T-cell (primary cell): ENCODE measurements around the gene THEM4. TPM values are rescaled to one million over a fixed set of nuclear protein-coding genes. Genes with fewer than 3 reads are reported as not detected.
A peak's percentile ranks its signal among the peaks of the same experiment; 100 is the strongest.

Experiments
- ATAC-seq, 4 experiments: fragments of 200-7000 bp in 3 of 4; fragments of 150-1000 bp in 1 of 4; cut with Tn5 transposase; replicated peaks in 1 of 4; 1 replicate in 3 of 4; 2 replicates in 1 of 4; pipeline ENCODE4 v1.10.0; 2021; ENCODE audit warnings: moderate library complexity in 3 of 4, mild to moderate bottlenecking in 2 of 4, moderate number of reproducible peaks in 1 of 4
- CTCF ChIA-PET, 2 donors: fragments of 300-600 bp; sonication (Branson Sonifier 250); formaldehyde crosslinking; loops; one replicate each; lab custom pipeline; 2022; ENCODE audit warnings: antibody characterized with exemption in 2 of 2; lab: Charles Lee
- POLR2A ChIA-PET, 2 donors: fragments of 300-600 bp; sonication (Branson Sonifier 250); formaldehyde crosslinking; loops; one replicate each; lab custom pipeline; 2022; ENCODE audit warnings: antibody characterized with exemption in 2 of 2; lab: Charles Lee
- DNase-seq, 35 experiments: peaks; one replicate each; pipeline versions ENCODE4 v3.0.0 to v3.0.0-alpha.2; 2013 to 2023
- H3K27ac ChIP-seq: one replicate; pipeline ENCODE4 v1.5.1; 2013; ENCODE audit warnings: low read length
- H3K27me3 ChIP-seq, 2 experiments: replicated peaks in 1 of 2; 1 replicate in 1 of 2; 2 replicates in 1 of 2; pipeline versions ENCODE4 v1.6.1 to v1.7.0; 2013; ENCODE audit warnings: low read length in 1 of 2, mixed read lengths in 1 of 2; ENCODE audit not compliant: control insufficient read depth in 2 of 2, insufficient read depth in 2 of 2; ENCODE audit errors: extremely low read depth in 1 of 2
- H3K36me3 ChIP-seq, 2 donors: 1 replicate in 1 of 2; 2 replicates in 1 of 2; pipeline versions ENCODE4 v1.6.1 to v1.7.0; 2013; ENCODE audit warnings: low read length in 1 of 2; ENCODE audit not compliant: control insufficient read depth in 2 of 2, insufficient read depth in 1 of 2; ENCODE audit errors: extremely low read depth in 1 of 2
- H3K4me1 ChIP-seq, 2 experiments: 1 replicate in 1 of 2; 2 replicates in 1 of 2; pipeline versions ENCODE4 v1.6.1 to v1.7.0; 2013; ENCODE audit warnings: low read length in 2 of 2, mixed read lengths in 1 of 2; ENCODE audit not compliant: insufficient read depth in 2 of 2, control insufficient read depth in 1 of 2; ENCODE audit errors: extremely low read depth in 1 of 2
- H3K4me3 ChIP-seq, 2 donors: 1 replicate in 1 of 2; 2 replicates in 1 of 2; pipeline versions ENCODE4 v1.5.1 to v1.7.0; 2013; ENCODE audit warnings: mild to moderate bottlenecking in 2 of 2, low read length in 1 of 2, moderate library complexity in 1 of 2; ENCODE audit not compliant: control insufficient read depth in 1 of 2; ENCODE audit errors: extremely low read depth in 1 of 2
- H3K9me3 ChIP-seq: 2 replicates; pipeline ENCODE4 v1.7.0; 2013
- H3K27ac Mint-ChIP-seq, 2 donors: one replicate each; pipeline ENCODE4 v1.8.0; 2020 to 2021; ENCODE audit warnings: mild to moderate bottlenecking in 2 of 2, mixed read lengths in 2 of 2
- H3K27me3 Mint-ChIP-seq, 2 donors: one replicate each; pipeline ENCODE4 v1.8.0; 2021 to 2022; ENCODE audit warnings: mixed read lengths in 2 of 2
- H3K36me3 Mint-ChIP-seq: one replicate; pipeline ENCODE4 v1.8.0; 2021; ENCODE audit warnings: mixed read lengths
- H3K4me1 Mint-ChIP-seq, 3 donors: one replicate each; pipeline ENCODE4 v1.8.0; 2020 to 2022; ENCODE audit warnings: mixed read lengths in 3 of 3, mild to moderate bottlenecking in 1 of 3
- H3K4me3 Mint-ChIP-seq, 3 donors: one replicate each; pipeline ENCODE4 v1.8.0; 2020 to 2022; ENCODE audit warnings: mild to moderate bottlenecking in 3 of 3, mixed read lengths in 3 of 3, moderate library complexity in 3 of 3
- H3K9me3 Mint-ChIP-seq, 3 donors: one replicate each; pipeline ENCODE4 v1.8.0; 2020 to 2022; ENCODE audit warnings: mixed read lengths in 3 of 3
- WGBS: methylation state at CpG from one replicate; pipeline ENCODE4 v1.1.5; 2013; ENCODE audit warnings: missing lambda C conversion rate; ENCODE audit not compliant: insufficient coverage; 5-methylcytosine and 5-hydroxymethylcytosine counted together
- total RNA-seq, 35 experiments: library from RNA in 6 of 35; stranded (reverse) in 6 of 35; fragments of 120-200 nt in 1 of 35; gene quantifications; one replicate each; pipeline versions ENCODE4 v1.2.1 to v1.2.4 and lab custom pipeline; 2013 to 2026

THEM4 gene
- total RNA-seq, 5 donors from 2014 or later (not counting 1 experiment from before 2014, with no cell fraction given): 48.2 to 119 (median 97.6) TPM

GRCh38 chr1:151949371-151950193, 40.3 kb upstream of the THEM4 start:
- Mint-ChIP-seq H3K4me1 (peaks cover 23 to 25% (median 25%) of the 10 kb centered on the region in 3 donors), H3K4me3 (no peak overlapping the region), H3K27ac (no peak overlapping the region), H3K27me3 (no peaks in the 10 kb centered on the region), H3K9me3 (no peaks in the 10 kb centered on the region), H3K36me3 (no peaks in the 10 kb centered on the region)
- DNase-seq (no peak), ATAC-seq (no peak)
- ChIA-PET POLR2A (interaction anchor here in 1 of 2 donors (0.6 to 0.7 kb wide), 2 partner anchors 87 to 1521 kb away, joined by 4 to 5 read pairs; no protein-coding TSS in a partner anchor), CTCF (interaction anchor here (1.2 to 1.4 kb wide), 2 partner anchors 51 to 52 kb away, joined by 3 to 4 read pairs; no protein-coding TSS in a partner anchor)
- Histone ChIP-seq H3K9me3 (no peaks in the 10 kb centered on the region), H3K27ac (no peak overlapping the region), H3K4me3 (no peak overlapping the region), H3K27me3 (peaks cover 0 to 2% of the 10 kb centered on the region in 2 experiments), H3K36me3 (no peaks in the 10 kb centered on the region), H3K4me1 (peaks cover 5 to 21% of the 10 kb centered on the region in 2 experiments)
- WGBS: 95% methylated on average over 17 of the region's 18 CpGs

GRCh38 chr1:151948506-151948905, 39.2 kb upstream of the THEM4 start:
- H3K27ac ChIP-seq: no peak overlapping the region
- H3K9me3 ChIP-seq: no peaks in the 10 kb centered on the region
- DNase-seq (no peak), ATAC-seq (no peak)
- no peaks in the 10 kb centered on the region for H3K36me3 ChIP-seq
- H3K4me1 Mint-ChIP-seq: peaks cover 23 to 33% (median 32%) of the 10 kb centered on the region in 3 donors
- no peak overlapping the region for H3K27ac Mint-ChIP-seq
- no peaks in the 10 kb centered on the region for H3K27me3 Mint-ChIP-seq
- H3K36me3 Mint-ChIP-seq: no peaks in the 10 kb centered on the region
- peaks cover 0 to 2% of the 10 kb centered on the region in 2 experiments for H3K27me3 ChIP-seq
- WGBS: no CpG with 5 or more reads among the region's 1 CpG
- no peak overlapping the region for H3K4me3 ChIP-seq
- CTCF ChIA-PET: interaction anchor here in 1 of 2 donors (0.7 kb wide), 1 partner anchor 16 kb away, joined by 4 read pairs; no protein-coding TSS in a partner anchor
- H3K9me3 Mint-ChIP-seq: no peaks in the 10 kb centered on the region
- H3K4me1 ChIP-seq: peaks cover 5 to 30% of the 10 kb centered on the region in 2 experiments
- POLR2A ChIA-PET: interaction anchor here (0.6 kb wide), 2 partner anchors 139 to 1520 kb away, joined by 5 to 6 read pairs; no protein-coding TSS in a partner anchor
- no peak overlapping the region for H3K4me3 Mint-ChIP-seq

- Histone ChIP-seq H3K27me3 (peaks cover 0 to 2% of the 10 kb centered on the region in 2 experiments), H3K4me3 (no peak overlapping the region), H3K4me1 (peaks cover 5 to 30% of the 10 kb centered on the region in 2 experiments), H3K27ac (peak overlapping the region; percentile 96), H3K36me3 (no peaks in the 10 kb centered on the region), H3K9me3 (no peaks in the 10 kb centered on the region)
- Mint-ChIP-seq H3K36me3 (no peaks in the 10 kb centered on the region), H3K4me3 (no peak overlapping the region), H3K27me3 (no peaks in the 10 kb centered on the region), H3K9me3 (no peaks in the 10 kb centered on the region), H3K4me1 (peaks cover 23 to 39% (median 32%) of the 10 kb centered on the region in 3 donors), H3K27ac (peak overlapping the region; percentile 89 to 94)
- ChIA-PET POLR2A (no interaction called here), CTCF (interaction anchor here in 1 of 2 donors (3.0 to 3.9 kb wide), 3 partner anchors 12 to 54 kb away, joined by 12 to 29 read pairs (median 15); no protein-coding TSS in a partner anchor)
- DNase-seq: no peak
- no peak for ATAC-seq
- WGBS: no CpG with 5 or more reads among the region's 2 CpGs
Observed at GRCh38 chr1:151947140-151947539, 37.8 kb upstream of the THEM4 start.

GRCh38 chr1:151945725-151946722, 36.7 kb upstream of the THEM4 start:
- peak; percentile 30 to 93 (median 77) for DNase-seq
- no peaks in the 10 kb centered on the region for H3K36me3 ChIP-seq
- no peak overlapping the region for H3K4me3 ChIP-seq
- Mint-ChIP-seq H3K27ac (peak overlapping the region; percentile 89 to 94), H3K9me3 (no peaks in the 10 kb centered on the region), H3K27me3 (no peaks in the 10 kb centered on the region), H3K4me3 (peak overlapping the region; percentile 19 to 68 (median 36)), H3K36me3 (no peaks in the 10 kb centered on the region), H3K4me1 (peaks cover 28 to 48% (median 36%) of the 10 kb centered on the region in 3 donors)
- CTCF ChIA-PET: interaction anchor here in 1 of 2 donors (0.8 to 3.9 kb wide), 6 partner anchors 11 to 55 kb away, joined by 3 to 29 read pairs (median 8); no protein-coding TSS in a partner anchor
- peaks cover 5 to 30% of the 10 kb centered on the region in 2 experiments for H3K4me1 ChIP-seq
- peak overlapping the region; percentile 96 for H3K27ac ChIP-seq
- peaks cover 0 to 2% of the 10 kb centered on the region in 2 experiments for H3K27me3 ChIP-seq
- POLR2A ChIA-PET: interaction anchor here (0.5 to 1.0 kb wide), 4 partner anchors 46 to 1837 kb away, joined by 4 to 6 read pairs (median 4); partner anchors contain the start of gene S100A11 (in 1 of the 2)
- 0% methylated on average over 1 of the region's 10 CpGs for WGBS
- peak; percentile 73 to 92 (median 84) for ATAC-seq
- no peaks in the 10 kb centered on the region for H3K9me3 ChIP-seq

GRCh38 chr1:151944857-151945575, 35.7 kb upstream of the THEM4 start:
- DNase-seq: peak in 1 of 35 experiments; percentile 23
- no peak for ATAC-seq

More at GRCh38 chr1:151944857-151945575, 35.7 kb upstream of the THEM4 start:
- H3K4me3 ChIP-seq: no peak overlapping the region
- H3K4me1 ChIP-seq: peaks cover 5 to 30% of the 10 kb centered on the region in 2 experiments
- H3K27ac ChIP-seq: peak overlapping the region; percentile 96
- H3K27me3 Mint-ChIP-seq: no peaks in the 10 kb centered on the region
- H3K4me1 Mint-ChIP-seq: peaks cover 29 to 55% (median 36%) of the 10 kb centered on the region in 3 donors
- H3K9me3 ChIP-seq: no peaks in the 10 kb centered on the region
- ChIA-PET POLR2A (interaction anchor here in 1 of 2 donors (0.6 to 1.2 kb wide), 4 partner anchors 23 to 1836 kb away, joined by 4 to 6 read pairs (median 4); partner anchors contain the start of gene S100A11), CTCF (interaction anchor here in 1 of 2 donors (0.8 to 3.9 kb wide), 6 partner anchors 10 to 56 kb away, joined by 3 to 29 read pairs (median 8); no protein-coding TSS in a partner anchor)
- peak overlapping the region; percentile 89 to 94 for H3K27ac Mint-ChIP-seq
- no peaks in the 10 kb centered on the region for H3K36me3 ChIP-seq
- H3K27me3 ChIP-seq: no peaks in the 10 kb centered on the region
- peak overlapping the region; percentile 19 to 68 (median 36) for H3K4me3 Mint-ChIP-seq
- H3K9me3 Mint-ChIP-seq: no peaks in the 10 kb centered on the region
- 80% methylated on average over 1 of the region's 3 CpGs for WGBS
- no peaks in the 10 kb centered on the region for H3K36me3 Mint-ChIP-seq
